ENCODE measurements around the gene MAPKAPK2.

- TF ChIP-seq CTCF (IDR thresholded peaks at IDR 0.05 in 4 of 5, conservative IDR thresholded peaks at IDR 0.05 in 1 of 5): no peak
- TF ChIP-seq POLR2A (IDR thresholded peaks at IDR 0.05): no peak
Measured at GRCh38 chr1:206656936-206657335, 27.8 kb upstream of the MAPKAPK2 start.
